GM03348 (cell line): Measurements from ENCODE around the gene LIF.
A peak's percentile ranks its signal among the peaks of the same experiment; 100 is the strongest.

Experiments
- DNase-seq: peaks from one replicate; pipeline ENCODE4 v3.0.0; 2012; ENCODE audit warnings: low spot score

LIF gene

GRCh38 chr22:30245985-30246813 is at the start of gene LIF:
TSS of gene LIF (minus strand) at chr22:30246759. CDS start at chr22:30246695, 64 bp downstream.
- peak; percentile 74 for DNase-seq

GRCh38 chr22:30296324-30296723 is 49.8 kb upstream of the LIF start:
- no peak for DNase-seq

GRCh38 chr22:30295576-30295975 is 49.0 kb upstream of the LIF start:
- DNase-seq = no peak

GRCh38 chr22:30294830-30295229 is 48.3 kb upstream of the LIF start:
- DNase-seq = no peak

- DNase-seq = no peak
Observed at GRCh38 chr22:30294066-30294465, 47.5 kb upstream of the LIF start.

GRCh38 chr22:30293026-30293425 is 46.5 kb upstream of the LIF start:
- no peak for DNase-seq

GRCh38 chr22:30292069-30292970 is 45.8 kb upstream of the LIF start:
- no peak for DNase-seq

GRCh38 chr22:30291058-30291892 is 44.7 kb upstream of the LIF start:
- DNase-seq = peak; percentile 58

- DNase-seq = peak; percentile 67
Observed at GRCh38 chr22:30290342-30291057, 43.9 kb upstream of the LIF start.

GRCh38 chr22:30289980-30290313 is 43.4 kb upstream of the LIF start:
- DNase-seq = no peak

- DNase-seq = peak; percentile 99
Observed at GRCh38 chr22:30289141-30289979, 42.8 kb upstream of the LIF start, which contains the start of gene CASTOR1. TSS of gene CASTOR1 (minus strand) at chr22:30289505. CDS start at chr22:30289497, 8 bp downstream.

GRCh38 chr22:30288419-30289140 is 42.0 kb upstream of the LIF start:
- no peak for DNase-seq

GRCh38 chr22:30287648-30288418 is 41.3 kb upstream of the LIF start:
- DNase-seq = peak; percentile 95

- peak; percentile 73 for DNase-seq
Observed at GRCh38 chr22:30286813-30287647, 40.5 kb upstream of the LIF start.

- no peak for DNase-seq
Observed at GRCh38 chr22:30286331-30286730, 39.8 kb upstream of the LIF start.

GRCh38 chr22:30285846-30286200 is 39.3 kb upstream of the LIF start:
- DNase-seq = no peak

- no peak for DNase-seq
Observed at GRCh38 chr22:30285176-30285845, 38.8 kb upstream of the LIF start.

- DNase-seq = no peak
Observed at GRCh38 chr22:30284666-30285065, 38.1 kb upstream of the LIF start.
